ENCODE measurements around the gene PPP4C. TPM values are rescaled to one million over a fixed set of nuclear protein-coding genes. Genes with fewer than 3 reads are reported as not detected.
"Not testable (repeated sequence)": the region's sequence is repeated elsewhere in the genome, so short reads cannot be mapped to it uniquely, and the experiment has no call there.

PPP4C gene
- total RNA-seq, 1 donor from 2014 or later: 311 TPM

DNA sequence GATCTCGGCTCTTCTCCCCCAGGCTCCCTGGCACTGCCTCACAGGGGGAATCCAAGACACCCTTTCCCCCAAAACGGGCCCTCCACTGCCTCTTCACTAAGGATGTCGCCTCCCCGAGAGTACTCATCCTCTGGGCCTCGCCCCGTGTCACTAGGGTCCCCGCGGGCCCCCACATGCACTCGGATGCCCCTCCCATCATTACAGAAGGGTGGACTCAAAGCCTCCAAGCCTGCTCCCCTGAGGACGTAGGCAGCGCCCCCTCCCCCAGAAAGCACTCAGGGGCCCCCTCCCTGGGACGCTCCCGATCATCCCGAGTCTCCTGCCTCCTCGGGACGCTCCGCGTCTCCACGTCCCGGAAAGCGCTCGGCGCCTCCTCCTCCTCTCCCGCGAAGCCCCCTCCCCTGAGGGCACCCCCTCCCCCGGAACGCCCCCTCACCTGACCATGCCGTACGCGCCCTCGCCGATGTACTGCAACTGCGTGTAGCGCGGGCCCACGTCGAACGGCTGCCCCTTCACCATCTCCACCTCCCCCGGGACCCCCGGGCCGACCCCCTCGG lies 46.9 kb downstream of the PPP4C start:
- no peak for DNase-seq (ENCODE audit: low read depth, low spot score)

DNA sequence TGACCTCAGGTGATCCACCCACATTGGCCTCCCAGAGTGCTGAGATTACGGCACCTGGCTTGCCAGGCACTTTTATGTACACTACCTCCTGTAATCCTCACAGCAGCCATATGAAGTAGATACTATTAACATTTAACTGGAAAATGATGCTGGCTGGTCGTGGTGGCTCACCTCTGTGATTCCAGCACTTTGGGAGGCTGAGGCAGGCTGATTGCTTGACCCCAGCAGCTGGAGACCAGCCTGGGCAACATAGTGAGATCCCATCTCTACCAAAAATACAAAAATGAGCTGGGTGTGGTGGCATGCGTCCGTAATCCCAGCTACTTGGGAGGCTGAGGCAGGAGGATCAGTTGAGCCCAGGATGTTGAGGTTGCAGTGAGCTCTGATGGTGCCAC lies 49.2 kb downstream of the PPP4C start:
- DNase-seq (ENCODE audit: low read depth, low spot score): no peak

DNA sequence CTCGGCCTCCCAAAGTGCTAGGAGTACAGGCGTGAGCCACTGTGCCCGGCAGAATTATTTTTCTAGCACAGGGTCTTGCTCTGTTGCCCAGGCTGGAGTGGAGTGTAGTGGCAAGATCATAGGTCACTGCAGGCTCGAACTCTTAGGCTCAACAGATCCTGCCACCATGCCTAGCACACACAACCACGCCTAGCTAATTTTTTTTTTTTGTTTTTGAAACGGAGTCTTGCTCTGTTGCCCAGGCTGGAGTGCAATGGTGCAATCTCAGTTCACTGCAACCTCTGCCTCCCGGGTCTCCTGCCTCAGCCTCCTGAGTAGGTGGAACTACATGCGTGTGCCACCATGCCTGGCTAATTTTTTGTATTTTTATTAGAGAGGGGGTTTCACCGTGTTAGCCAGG lies 49.9 kb downstream of the PPP4C start:
- DNase-seq (ENCODE audit: low read depth, low spot score): not testable (repeated sequence)

DNA sequence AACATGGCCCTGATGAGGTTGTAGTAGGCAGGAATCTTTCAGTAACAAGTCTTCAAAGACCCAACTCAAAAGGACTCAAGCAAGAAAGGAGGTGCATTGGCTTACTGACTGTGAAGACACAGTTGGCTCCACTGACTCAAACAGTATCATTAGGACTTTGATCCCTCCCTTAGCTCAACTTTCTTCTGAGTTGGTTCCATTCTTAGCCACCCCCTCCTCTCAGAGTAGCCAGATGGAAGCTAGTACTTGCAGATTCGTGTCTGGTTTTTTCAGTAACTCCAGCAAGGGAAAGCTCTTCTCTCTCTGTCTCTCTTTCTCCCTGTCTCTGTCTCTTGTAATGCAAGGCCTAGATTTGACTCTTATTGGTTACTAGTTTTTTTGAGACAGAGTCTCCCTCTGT lies 52.2 kb downstream of the PPP4C start:
- DNase-seq (ENCODE audit: low read depth, low spot score): no peak

DNA sequence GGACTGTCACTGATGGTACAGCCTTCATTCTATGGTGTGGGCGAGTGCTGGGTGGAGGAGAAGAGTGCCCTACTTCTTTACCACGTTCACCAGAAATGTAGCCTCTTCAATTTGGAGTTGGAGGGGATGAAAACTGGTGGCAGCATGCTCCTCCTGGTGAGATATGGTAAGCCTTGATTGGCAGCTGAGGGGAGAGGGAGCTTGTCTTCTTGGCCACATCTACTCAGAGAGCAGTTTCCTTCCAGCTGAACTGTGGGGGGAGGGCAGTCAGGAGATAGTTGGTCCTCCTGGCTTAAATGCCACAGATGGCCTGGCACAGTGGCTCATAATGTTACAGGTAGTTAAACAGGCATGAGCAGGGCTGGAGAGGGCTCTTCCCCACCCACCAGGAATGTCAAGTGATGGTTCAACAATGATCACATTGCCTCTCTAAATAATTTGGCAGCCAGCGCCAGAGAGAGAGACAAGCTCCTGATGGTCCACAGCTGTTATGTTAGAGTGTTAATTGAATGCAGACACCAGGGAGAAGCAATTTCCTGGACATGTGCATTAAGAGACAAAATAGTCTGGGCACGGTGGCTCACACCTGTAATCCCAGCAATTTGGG lies 56.2 kb downstream of the PPP4C start:
- DNase-seq (ENCODE audit: low read depth, low spot score): no peak

DNA sequence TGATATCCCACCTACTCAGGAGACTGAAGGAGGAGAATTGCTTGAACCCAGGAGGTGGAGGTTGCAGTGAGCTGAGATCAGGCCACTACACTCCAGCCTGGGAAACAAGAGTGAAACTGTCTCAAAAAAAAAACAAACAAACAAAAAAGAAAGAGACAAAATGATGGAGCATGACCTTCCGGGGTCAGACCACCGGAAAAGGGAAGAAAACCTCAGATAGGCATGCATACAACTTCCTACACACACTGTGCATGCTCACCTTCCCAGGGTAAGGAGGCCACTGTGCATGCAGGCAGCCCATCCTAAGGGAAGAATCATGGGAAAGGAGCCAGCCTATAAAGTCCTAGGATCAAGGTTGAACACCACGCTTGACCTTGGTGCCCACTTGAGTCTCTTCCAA lies 56.8 kb downstream of the PPP4C start:
- DNase-seq (ENCODE audit: low read depth, low spot score): no peak

Other genes with a start within 250 kb of the PPP4C start
- gene CDIPT, start 212.8 kb upstream of the PPP4C start, total RNA-seq: 60.3 and 88.5 TPM in 2 replicates
- gene SEZ6L2, start 176.4 kb upstream of the PPP4C start, total RNA-seq: 0.53 and 0.73 TPM in 2 replicates
- 0.63 and 1.3 TPM in 2 replicates for gene ASPHD1, start 175.5 kb upstream of the PPP4C start, total RNA-seq
- gene KCTD13, start 149.8 kb upstream of the PPP4C start, total RNA-seq: 4.4 and 4.8 TPM in 2 replicates
- gene TMEM219, start 113.9 kb upstream of the PPP4C start, total RNA-seq: 75.9 and 80.9 TPM in 2 replicates
- gene TAOK2, start 102.1 kb upstream of the PPP4C start, total RNA-seq: 97.0 and 109 TPM in 2 replicates
- 7.5 and 11.2 TPM in 2 replicates for gene HIRIP3, start 80.4 kb upstream of the PPP4C start, total RNA-seq
- gene INO80E, start 79.8 kb upstream of the PPP4C start, total RNA-seq: 19.1 and 24.5 TPM in 2 replicates
- gene DOC2A, start 65.0 kb upstream of the PPP4C start, total RNA-seq: 0.26 and 0.49 TPM in 2 replicates
- gene C16orf92, start 52.8 kb upstream of the PPP4C start, total RNA-seq: not detected in 2 replicates
- 0.11 and 0.13 TPM in 2 replicates for gene TLCD3B, start 44.7 kb upstream of the PPP4C start, total RNA-seq
- gene ALDOA, start 10.2 kb upstream of the PPP4C start, total RNA-seq: 501 and 602 TPM in 2 replicates
- gene TBX6, start 15.9 kb downstream of the PPP4C start, total RNA-seq: 0.07 and 0.18 TPM in 2 replicates
- gene YPEL3, start 20.2 kb downstream of the PPP4C start, total RNA-seq: 6.1 and 12.2 TPM in 2 replicates
- 0.53 and 0.81 TPM in 2 replicates for gene GDPD3, start 37.5 kb downstream of the PPP4C start, total RNA-seq
- 36.6 and 43.7 TPM in 2 replicates for gene MAPK3, start 47.2 kb downstream of the PPP4C start, total RNA-seq
- gene CORO1A, start 107.6 kb downstream of the PPP4C start, total RNA-seq: 1.8 and 2.0 TPM in 2 replicates
- gene BOLA2B, start 117.7 kb downstream of the PPP4C start, total RNA-seq: 19.9 and 25.6 TPM in 2 replicates
- gene SLX1A, start 117.9 kb downstream of the PPP4C start, total RNA-seq: 30.5 and 55.9 TPM in 2 replicates
- 1.6 and 2.5 TPM in 2 replicates for gene SULT1A3, start 123.3 kb downstream of the PPP4C start, total RNA-seq
- 0.46 and 1.4 TPM in 2 replicates for gene NPIPB13, start 172.5 kb downstream of the PPP4C start, total RNA-seq

Data from pulmonary artery endothelial cell (primary cell).